Measurements from ENCODE around the gene HDAC4. TPM values are rescaled to one million over a fixed set of nuclear protein-coding genes. Genes with fewer than 3 reads are reported as not detected.
A peak's percentile ranks its signal among the peaks of the same experiment; 100 is the strongest.

Gene HDAC4
- polyA plus RNA-seq, 1 donor (not counting 4 experiments of a cell fraction or from before 2014, with no cell fraction given): 2.9 TPM

- Histone ChIP-seq H3K27me3 (ENCODE audit: control insufficient read depth, extremely low read depth, insufficient read depth, low read length) (no peaks in the 10 kb centered on the region), H3K4me1 (ENCODE audit: control insufficient read depth, extremely low read depth, insufficient read depth, low read length) (peaks cover 31% of the 10 kb centered on the region), H3K36me3 (ENCODE audit: control insufficient read depth in 2 of 2, extremely low read depth in 1 of 2, insufficient read depth in 2 of 2, low read length in 2 of 2) (no peaks in the 10 kb centered on the region), H3K4me2 (ENCODE audit: control insufficient read depth, extremely low read depth, insufficient read depth, low read depth, low read length) (peak overlapping the region; percentile 91), H4K20me1 (ENCODE audit: control insufficient read depth, extremely low read depth, insufficient read depth, low read length) (peaks cover 2% of the 10 kb centered on the region), H3K4me3 (ENCODE audit: control insufficient read depth in 2 of 3, extremely low read depth in 1 of 3, insufficient read depth in 2 of 3, low read depth in 1 of 3, low read length in 3 of 3) (peak overlapping the region; percentile 24 to 52 (median 46)), H3K9me3 (ENCODE audit: control insufficient read depth, low read depth, low read length) (no peaks in the 10 kb centered on the region), H3K27ac (ENCODE audit: control insufficient read depth, insufficient read depth, low read length) (peak overlapping the region; percentile 86), H3K79me2 (ENCODE audit: control insufficient read depth, insufficient read depth, low read length) (peaks cover 11% of the 10 kb centered on the region), H3K9ac (ENCODE audit: control insufficient read depth, extremely low read depth, insufficient read depth, low read length) (peak overlapping the region; percentile 85), H3K9me1 (ENCODE audit: control insufficient read depth, extremely low read depth, insufficient read depth, low read length) (no peaks in the 10 kb centered on the region), H2AFZ (ENCODE audit: control insufficient read depth, low read length) (peak overlapping the region; percentile 89)
- DNase-seq (ENCODE audit: low read depth, low spot score) (peak; percentile 82), FAIRE-seq (peak; percentile 95)
- TF ChIP-seq, protein P1, sequence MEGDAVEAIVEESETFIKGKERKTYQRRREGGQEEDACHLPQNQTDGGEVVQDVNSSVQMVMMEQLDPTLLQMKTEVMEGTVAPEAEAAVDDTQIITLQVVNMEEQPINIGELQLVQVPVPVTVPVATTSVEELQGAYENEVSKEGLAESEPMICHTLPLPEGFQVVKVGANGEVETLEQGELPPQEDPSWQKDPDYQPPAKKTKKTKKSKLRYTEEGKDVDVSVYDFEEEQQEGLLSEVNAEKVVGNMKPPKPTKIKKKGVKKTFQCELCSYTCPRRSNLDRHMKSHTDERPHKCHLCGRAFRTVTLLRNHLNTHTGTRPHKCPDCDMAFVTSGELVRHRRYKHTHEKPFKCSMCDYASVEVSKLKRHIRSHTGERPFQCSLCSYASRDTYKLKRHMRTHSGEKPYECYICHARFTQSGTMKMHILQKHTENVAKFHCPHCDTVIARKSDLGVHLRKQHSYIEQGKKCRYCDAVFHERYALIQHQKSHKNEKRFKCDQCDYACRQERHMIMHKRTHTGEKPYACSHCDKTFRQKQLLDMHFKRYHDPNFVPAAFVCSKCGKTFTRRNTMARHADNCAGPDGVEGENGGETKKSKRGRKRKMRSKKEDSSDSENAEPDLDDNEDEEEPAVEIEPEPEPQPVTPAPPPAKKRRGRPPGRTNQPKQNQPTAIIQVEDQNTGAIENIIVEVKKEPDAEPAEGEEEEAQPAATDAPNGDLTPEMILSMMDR (optimal IDR thresholded peaks at IDR 0.05 in 1 of 3, IDR thresholded peaks at IDR 0.05 in 1 of 3, conservative IDR thresholded peaks at IDR 0.05 in 1 of 3; ENCODE audit: extremely low read depth in 1 of 3, insufficient read depth in 2 of 3, low read length in 3 of 3): no peak
- no peak for TF ChIP-seq EZH2 (IDR thresholded peaks at IDR 0.05; ENCODE audit: low read length)
- dilution Hi-C loops (cut with MboI; ENCODE audit: extremely low pct_ligation_motif_present, low sequenced_read_pairs): no loop called here
Measured at GRCh38 chr2:239275044-239275685, 125.7 kb downstream of the HDAC4 start.

DNA sequence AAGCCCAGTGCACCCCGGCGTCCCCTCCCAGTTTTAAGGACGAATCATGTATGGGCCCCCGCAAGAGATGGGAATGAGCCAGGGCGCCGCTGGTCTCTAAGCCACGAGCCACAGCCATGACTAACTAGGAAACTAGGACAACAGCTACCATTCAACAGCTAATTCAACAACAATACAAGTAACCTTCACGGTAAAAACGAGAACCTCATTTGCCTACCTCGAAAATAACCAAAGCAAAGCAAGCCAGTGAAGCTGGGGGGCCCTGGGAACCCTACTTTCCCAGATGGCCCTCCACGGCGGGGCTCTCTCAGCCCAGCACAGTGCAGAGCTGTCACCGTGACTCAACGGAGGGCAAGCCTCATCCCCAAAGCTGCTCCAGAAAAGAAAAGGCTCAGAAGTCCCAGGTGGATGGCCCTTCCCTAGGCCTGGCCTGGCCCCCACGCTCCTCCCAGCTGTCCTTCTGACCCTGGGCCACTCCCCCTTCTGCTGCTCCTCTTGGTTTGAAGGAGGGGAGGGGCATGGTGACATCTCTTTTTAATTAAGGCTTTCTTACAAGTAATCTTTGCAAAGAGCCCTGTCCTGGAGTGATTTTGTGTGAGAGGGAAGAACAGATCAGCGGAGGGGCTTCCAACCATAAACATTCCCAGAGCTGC, 126.3 kb downstream of the HDAC4 start:
- Histone ChIP-seq H3K4me3 (ENCODE audit: control insufficient read depth in 2 of 3, extremely low read depth in 1 of 3, insufficient read depth in 2 of 3, low read depth in 1 of 3, low read length in 3 of 3) (peak overlapping the region in 2 of 3 experiments; percentile 46 to 52), H3K4me2 (ENCODE audit: control insufficient read depth, extremely low read depth, insufficient read depth, low read depth, low read length) (peak overlapping the region; percentile 91), H4K20me1 (ENCODE audit: control insufficient read depth, extremely low read depth, insufficient read depth, low read length) (no peaks in the 10 kb centered on the region), H3K27ac (ENCODE audit: control insufficient read depth, insufficient read depth, low read length) (peak overlapping the region; percentile 86), H3K9me3 (ENCODE audit: control insufficient read depth, low read depth, low read length) (no peaks in the 10 kb centered on the region), H3K27me3 (ENCODE audit: control insufficient read depth, extremely low read depth, insufficient read depth, low read length) (no peaks in the 10 kb centered on the region), H3K9ac (ENCODE audit: control insufficient read depth, extremely low read depth, insufficient read depth, low read length) (peak overlapping the region; percentile 85), H3K36me3 (ENCODE audit: control insufficient read depth in 2 of 2, extremely low read depth in 1 of 2, insufficient read depth in 2 of 2, low read length in 2 of 2) (no peaks in the 10 kb centered on the region), H3K4me1 (ENCODE audit: control insufficient read depth, extremely low read depth, insufficient read depth, low read length) (peaks cover 25% of the 10 kb centered on the region), H3K9me1 (ENCODE audit: control insufficient read depth, extremely low read depth, insufficient read depth, low read length) (peaks cover 2% of the 10 kb centered on the region), H3K79me2 (ENCODE audit: control insufficient read depth, insufficient read depth, low read length) (peaks cover 13% of the 10 kb centered on the region), H2AFZ (ENCODE audit: control insufficient read depth, low read length) (peak overlapping the region; percentile 59)
- no peak for TF ChIP-seq EZH2 (IDR thresholded peaks at IDR 0.05; ENCODE audit: low read length)
- TF ChIP-seq, protein P1 (optimal IDR thresholded peaks at IDR 0.05 in 1 of 3, IDR thresholded peaks at IDR 0.05 in 1 of 3, conservative IDR thresholded peaks at IDR 0.05 in 1 of 3; ENCODE audit: extremely low read depth in 1 of 3, insufficient read depth in 2 of 3, low read length in 3 of 3): no peak
- FAIRE-seq: no peak
- no peak for DNase-seq (ENCODE audit: low read depth, low spot score)
- dilution Hi-C loops (cut with MboI; ENCODE audit: extremely low pct_ligation_motif_present, low sequenced_read_pairs): no loop called here
